HG03103 (cell line): Measurements from ENCODE around the gene CNTNAP5.
"Not testable (repeated sequence)": the region's sequence is repeated elsewhere in the genome, so short reads cannot be mapped to it uniquely, and the experiment has no call there.

ENCODE experiments used
- ATAC-seq: cut with Tn5 transposase; IDR thresholded peaks from one replicate; pipeline ENCODE4 v1.9.1; 2021; ENCODE audit warnings: low read depth; ENCODE audit not compliant: unreplicated experiment

Gene CNTNAP5

DNA sequence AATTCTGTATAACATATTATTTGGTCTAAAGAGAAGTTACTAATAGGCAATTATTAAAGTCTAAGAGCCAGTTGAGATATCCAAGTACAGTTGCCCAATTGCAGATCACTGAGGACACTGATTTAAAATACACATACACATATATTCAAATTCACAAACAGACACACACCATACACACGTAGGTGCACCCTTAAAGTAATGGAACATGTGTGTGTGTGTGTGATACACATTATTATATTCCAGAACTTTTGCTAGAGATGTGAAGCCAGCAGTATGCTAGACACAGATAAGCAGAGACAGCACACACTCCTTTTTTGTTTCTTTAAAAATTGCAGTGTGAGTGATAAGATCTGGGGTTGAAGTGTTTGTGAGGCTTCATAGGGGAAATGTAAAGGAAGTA lies 292.5 kb downstream of the CNTNAP5 start:
- no peak for ATAC-seq

DNA sequence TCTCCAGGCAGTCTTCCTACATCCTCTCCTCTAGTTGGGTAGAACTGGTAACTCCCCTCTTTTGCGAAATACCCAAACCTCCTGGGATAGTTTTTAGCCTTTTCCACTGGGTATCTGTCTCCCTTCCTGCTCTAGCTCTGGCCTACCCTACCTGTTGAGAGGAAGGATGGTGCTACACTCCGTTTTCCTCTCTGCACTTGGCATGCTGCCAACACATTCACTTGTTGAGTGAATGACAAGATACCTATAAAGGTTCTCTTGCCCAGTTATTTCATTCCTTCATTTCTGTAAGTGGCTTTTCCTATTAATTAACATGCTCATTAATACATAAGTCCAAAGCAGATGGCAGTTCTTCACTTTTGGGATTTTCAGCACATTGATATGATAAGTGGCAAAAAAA lies 293.8 kb downstream of the CNTNAP5 start:
- ATAC-seq: no peak

DNA sequence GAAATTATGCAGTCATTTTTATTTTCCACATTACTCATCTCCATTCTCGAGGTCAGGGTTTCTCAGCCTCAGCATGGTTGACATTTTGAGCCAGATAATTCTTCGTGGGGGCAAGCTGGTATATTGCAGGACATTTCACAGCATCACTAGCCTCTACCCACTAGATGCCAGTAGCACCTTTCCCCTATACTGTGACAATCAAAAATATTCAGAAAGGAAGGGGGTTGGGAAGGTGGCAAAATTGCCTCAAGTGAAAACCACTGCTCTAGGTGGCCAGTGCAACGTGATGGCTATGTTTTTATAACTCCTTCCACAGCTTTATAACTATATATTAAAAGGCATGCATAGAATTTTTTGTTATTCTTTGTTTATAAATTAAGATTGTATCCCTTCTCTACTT lies 294.5 kb downstream of the CNTNAP5 start:
- no peak for ATAC-seq

DNA sequence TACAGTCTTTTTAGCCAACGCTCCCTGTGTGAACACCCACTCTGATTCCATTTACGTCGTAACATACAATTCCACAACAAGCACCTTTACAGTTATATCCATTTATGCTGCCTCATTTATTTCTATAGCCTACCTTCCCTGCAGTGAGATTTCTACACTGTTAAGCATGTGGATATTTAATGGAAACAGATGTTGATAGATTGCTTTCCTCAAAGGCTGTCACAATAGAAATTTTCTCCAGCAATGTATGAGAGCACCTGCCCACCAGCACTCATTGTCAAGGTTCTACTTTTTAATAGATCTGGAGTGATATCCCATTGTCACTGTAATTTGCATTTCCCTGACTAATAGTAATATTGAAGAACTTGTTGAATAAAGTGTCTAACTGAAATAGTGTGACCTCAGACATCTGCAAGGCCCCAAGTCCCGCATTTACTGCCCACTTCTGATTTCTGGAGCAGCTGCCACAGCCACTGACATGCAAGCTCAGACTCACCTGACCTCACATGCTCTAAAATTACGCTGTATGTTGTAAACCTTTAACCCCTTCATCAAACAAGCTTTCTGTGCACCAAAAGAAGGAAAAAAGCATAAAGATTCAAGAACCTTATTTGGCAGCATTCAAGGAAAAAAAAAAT lies 295.1 kb downstream of the CNTNAP5 start:
- ATAC-seq: no peak

DNA sequence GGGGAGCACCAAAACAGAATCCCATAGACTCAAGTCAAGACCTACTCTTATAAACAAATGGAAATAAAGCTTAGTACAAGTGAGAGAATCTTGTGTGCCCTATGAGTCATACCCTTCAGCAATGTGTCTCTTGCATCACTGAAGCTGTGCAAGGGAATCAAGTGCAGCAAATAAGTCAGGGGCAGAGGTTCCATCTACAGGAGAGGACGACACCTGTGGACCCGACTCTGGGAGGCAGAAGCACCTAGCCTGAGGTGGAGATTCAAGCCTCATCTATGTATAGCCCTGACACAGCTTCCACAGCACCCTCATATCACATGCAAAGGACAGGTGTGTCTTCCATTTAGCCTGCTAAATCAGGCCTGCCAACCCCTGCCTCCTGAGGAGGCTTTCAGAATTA lies 298.2 kb downstream of the CNTNAP5 start:
- no peak for ATAC-seq

DNA sequence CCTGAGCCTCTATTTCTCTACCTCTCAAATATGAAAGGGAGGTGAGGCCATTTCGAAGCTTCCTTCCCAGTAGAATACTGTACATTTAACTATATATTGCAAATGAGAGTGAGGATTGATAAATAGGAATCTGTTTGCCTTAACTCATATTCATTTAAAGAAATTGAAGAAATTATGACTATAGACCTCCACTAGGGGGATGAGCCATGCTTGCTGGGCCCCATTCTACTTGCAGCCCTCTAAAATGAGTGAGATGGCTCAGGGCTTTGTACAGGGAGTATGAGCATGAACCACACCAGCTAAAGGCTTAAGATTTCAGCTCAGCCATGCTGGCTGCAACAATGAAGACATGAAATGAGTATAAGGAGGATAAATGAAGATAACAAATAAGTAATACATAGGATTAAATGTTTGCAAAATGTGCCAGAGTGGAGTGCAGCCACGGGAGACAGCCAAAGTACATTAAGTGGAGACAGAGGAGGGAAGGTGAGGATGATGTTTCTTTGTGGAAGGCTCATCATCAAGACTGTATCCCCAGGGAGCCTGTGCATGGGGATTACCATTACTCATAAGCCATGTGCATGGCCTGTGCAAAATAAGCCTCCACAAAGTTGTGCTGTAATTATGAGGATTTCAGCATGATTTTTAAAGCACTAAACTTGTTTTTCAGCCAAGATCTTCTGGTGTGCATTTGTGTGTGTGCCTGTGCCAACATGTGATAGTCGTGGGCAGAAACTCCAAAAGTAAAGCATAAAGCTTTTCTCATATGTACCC lies 300.8 kb downstream of the CNTNAP5 start:
- no peak for ATAC-seq

DNA sequence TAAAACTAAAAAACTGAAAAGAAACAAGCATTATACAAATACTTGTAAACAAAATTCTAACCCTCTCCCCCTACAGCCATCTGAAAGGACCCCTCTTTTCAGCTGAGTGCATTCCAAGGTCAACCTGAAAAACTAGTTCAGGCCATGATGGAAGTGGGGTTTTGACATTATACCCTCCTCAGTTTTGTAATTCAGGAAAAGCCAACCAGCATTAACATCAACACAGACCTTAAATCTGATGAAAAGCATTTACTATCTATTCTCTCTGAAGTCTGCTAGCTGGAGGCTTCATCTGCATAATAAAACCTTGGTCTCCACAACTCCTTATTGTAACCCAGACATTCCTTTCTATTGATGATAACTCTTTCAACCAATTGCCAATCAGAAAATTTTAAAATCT lies 302.2 kb downstream of the CNTNAP5 start:
- ATAC-seq: no peak

DNA sequence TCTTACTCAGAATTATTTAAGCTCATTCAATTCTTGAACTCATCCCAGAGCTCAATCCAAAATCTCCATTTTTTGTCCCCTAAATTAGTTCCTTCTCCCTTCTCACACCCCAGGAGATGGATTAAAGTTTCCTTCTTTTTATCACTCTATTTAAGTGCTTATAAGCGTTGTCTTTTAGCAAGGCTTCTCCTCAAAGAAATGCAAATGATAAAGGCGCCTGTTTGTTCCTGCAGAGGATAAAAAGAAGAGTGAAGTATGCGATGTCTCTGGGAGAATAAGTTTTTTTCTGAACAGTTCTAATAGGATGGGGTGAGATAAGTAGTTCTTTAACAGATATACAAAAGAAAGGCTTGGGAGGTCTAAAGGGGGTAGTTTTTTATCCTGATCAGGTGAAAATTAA lies 303.3 kb downstream of the CNTNAP5 start:
- no peak for ATAC-seq

DNA sequence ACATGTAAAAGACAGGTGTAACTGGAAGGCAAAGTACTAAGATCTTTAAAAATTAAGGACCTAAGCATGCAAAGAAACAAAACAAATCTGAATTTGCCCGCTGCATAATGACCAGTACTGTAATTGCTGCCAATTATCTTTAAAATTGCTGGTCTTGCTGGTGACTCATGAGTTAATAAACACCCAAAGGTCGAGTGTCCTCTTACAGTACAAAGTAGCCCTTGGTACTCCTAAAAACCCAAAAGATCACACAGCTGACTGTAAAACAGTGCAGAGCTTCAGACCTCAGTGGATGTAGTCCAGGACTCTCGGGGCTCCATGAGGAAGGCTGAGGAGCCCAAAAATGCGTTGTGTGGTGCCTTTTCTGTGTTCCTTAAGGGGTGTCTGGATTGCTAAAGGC lies 308.7 kb downstream of the CNTNAP5 start:
- no peak for ATAC-seq

DNA sequence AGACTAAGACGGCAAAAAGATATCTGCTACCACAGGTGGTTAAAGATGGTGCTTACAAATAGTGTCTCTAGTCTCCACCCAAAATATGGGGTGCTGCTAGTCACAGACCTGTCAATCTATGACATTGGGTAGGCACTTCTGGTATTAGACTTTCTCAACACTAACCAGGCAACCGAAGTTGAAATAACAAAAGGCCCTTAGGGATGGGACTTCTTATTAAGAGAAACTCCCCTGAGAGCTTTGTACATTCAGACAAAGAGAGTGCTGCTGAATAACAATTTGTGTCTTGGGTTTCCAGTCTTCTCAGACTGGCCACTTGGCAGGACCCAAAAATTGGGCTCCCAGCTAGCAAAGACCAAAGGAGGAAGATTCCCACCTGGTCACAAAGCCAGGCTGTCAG lies 310.0 kb downstream of the CNTNAP5 start:
- no peak for ATAC-seq

DNA sequence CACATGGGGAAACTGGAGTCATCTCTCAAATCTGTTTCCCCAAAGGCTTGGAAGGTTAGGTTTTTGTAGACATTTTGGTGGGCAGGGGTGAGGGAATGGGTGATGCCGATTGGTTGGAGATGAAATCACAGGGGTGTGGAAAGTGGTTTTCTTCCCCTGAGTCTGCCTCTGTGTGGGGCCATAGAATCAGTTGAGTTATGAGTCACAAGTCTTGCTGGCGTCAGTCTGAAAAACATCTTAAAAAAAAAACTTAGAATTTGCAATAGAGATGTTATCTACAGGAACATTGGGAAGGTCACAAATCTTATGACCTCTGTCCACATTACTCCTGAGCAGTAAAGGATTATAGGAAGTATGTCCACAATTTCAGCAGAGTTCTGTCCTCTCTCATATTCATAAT lies 314.6 kb downstream of the CNTNAP5 start:
- no peak for ATAC-seq

DNA sequence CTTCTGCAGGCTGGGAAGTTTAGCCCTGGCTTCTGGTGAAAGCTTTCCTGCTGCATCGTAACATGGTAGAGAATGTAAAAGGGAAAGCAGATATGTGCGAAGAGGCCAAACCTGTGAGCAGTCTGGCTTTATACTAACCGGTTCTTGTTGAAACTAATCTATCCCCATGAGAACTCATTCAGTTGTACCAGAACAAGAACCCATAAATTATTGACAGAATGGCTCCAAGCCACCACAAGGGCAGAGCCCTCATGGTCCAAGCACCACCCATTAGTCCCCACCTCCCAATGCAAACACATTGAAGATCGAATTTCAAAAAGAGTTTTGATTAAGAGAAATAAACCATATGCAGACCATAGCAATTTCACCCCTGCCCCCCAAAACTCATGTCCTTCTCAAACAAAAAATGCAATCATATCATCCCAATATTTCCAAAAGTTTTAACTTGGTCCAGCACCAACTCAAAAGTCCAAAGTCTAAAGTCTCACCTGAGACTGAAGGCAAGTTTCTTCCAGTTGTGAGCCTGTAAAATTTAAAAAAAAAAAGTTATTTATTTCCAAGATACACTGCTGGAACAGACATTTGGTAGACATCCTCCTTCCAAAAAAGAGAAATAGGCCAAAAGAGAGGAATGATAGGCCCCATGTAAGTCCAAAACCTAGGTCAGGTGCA lies 318.9 kb downstream of the CNTNAP5 start:
- no peak for ATAC-seq

DNA sequence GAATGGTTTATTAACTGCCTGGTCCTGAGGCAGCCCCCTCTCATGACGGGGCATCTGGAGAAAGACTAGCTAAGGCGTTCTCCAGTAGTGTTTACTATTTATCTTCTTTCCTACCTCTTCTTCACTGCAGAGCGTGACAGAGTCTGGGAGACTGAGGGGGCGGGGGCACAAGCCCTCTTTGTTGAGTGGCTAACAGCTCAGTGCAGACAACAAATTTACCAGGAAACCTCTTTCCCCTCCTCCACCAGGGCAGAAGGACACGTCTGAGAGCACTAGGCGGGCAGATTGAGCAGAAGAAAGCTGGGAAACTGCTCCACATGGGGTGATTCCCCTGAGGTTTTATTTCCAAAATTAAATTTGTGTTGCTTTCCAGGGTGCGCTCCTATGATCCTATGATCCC lies 322.1 kb downstream of the CNTNAP5 start:
- no peak for ATAC-seq

DNA sequence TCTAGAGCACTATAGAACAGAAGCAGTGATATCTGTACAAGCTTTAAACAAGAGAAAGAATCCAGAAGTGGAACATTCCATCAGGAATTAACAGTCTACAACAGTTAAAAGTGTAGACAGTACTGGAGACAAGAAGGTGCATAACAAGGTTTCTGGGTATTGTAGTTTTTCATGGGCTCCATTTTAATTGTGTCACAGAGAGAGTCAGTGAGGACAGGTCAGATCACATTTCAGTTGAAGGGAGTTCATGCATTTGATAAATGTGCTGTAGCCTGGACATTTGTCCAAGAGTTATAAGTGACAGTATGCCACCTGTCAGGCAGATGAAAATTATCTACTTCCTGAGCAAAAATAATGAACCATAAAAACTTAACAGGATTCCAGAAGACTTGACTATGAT lies 328.6 kb downstream of the CNTNAP5 start:
- no peak for ATAC-seq

DNA sequence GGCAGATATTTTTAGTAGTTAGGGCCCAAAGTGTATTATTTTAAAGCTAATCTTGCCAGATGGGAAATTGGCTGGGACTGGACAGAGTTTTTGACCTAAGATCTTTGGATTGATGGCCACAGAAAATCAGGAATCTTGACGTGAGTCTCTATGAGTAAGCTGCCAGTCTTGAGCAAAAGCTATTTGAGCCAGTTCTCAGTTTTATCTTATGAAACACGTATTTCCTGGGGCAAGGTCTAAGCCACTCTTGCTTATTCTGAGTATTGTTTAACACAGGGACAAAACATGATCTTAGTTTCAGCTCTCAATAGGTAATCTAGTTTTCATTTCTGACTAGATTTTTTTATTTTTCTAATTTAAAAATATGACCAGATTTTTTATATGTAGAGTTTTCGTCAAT lies 329.4 kb downstream of the CNTNAP5 start:
- ATAC-seq: no peak

DNA sequence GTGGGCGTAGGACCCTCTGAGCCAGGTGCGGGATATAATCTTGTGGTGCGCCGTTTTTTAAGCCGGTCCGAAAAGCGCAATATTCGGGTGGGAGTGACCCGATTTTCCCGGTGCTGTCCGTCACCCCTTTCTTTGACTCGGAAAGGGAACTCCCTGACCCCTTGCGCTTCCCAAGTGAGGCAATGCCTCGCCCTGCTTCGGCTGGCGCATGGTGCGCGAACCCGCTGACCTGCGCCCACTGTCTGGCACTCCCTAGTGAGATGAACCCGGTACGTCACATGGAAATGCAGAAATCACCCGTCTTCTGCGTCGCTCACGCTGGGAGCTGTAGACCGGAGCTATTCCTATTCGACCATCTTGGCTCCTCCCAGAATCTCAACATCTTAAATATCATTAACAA lies 336.9 kb downstream of the CNTNAP5 start:
- not testable (repeated sequence) for ATAC-seq

DNA sequence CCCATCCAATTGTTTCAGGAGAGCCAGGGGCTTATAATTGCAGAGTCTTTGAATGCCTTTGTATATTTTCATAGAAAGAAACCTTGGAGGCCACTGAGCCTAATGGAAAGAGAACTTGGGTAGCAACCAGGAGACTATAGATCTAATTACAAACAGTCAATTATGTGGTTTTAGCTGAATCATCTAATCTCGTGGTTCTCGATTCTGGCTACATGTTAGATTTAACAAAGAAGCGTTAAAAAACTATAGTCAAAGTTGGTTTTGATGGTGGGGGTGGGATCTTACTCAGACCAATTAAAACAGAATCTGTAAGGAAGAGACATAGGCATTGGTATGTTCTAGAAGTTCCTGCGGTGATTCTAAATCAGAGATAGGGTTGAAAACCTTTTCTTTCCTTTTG lies 344.1 kb downstream of the CNTNAP5 start:
- ATAC-seq: no peak

DNA sequence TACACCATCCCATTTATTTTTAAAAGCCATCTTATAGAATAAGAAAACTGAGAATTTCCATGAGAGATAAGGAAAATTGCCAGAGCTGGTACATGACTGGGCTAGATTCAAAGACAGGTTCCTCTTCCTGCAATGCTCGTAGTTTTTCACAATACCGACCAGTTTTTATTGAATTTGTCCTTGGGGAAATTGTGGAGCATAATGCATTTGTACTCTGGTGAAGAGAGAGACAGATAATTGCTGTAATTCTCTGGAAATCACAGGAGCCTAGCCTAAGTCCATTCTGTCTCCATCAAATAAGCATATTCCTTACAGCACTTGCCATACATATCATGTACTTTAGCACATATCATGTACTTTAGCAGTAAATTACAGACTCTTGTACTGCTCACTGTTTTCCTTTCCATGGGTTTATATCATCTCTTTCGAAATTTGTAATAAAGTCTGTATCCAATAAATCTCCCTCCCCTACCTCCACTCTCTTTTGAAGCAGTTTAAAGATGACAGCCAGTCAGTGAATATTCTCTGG lies 355.2 kb downstream of the CNTNAP5 start:
- no peak for ATAC-seq

DNA sequence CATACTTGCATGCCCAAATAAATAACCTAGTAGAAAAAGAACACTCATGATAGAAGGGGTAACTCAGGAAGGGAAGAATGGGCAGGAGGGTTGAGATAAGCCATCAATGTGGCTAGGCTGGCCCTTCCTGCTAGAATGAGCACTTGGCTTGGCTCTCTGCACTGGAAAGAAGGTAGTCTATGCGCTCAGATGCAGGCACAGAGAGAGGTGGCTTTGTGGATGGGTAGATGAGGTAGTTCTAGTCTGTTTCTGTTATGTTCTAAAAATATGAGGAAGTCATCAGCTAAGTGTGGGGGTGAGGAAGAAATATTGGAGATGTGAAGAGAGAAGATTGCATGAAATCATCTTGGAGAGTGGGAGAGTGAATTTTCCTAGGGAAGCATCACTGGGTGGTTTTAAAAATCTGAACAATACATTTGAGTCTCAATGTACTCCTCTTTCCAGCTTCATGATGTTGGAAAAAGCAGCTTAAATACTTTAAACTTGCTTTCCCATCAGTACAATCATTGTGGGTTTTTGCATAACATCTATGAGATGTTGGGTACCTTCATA lies 357.1 kb downstream of the CNTNAP5 start:
- ATAC-seq: no peak

DNA sequence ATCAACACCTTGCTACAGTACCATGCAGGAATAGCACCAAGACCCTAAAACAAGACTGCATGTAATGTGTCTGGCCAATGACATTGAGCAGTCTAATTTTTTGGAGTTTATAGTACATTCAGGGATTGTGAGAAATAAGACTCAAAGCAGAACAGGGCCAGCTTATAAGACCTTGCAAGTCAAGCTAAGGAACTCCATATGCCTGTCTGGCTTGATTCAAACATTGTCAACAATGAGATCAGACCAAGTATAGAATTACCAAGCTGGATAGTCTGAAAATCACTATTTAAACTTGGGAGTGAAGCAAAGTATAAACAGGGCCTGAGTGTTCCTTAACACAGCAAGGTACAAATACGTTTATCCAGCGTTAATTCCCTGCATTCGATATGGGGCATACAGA lies 370.9 kb downstream of the CNTNAP5 start:
- ATAC-seq: no peak

DNA sequence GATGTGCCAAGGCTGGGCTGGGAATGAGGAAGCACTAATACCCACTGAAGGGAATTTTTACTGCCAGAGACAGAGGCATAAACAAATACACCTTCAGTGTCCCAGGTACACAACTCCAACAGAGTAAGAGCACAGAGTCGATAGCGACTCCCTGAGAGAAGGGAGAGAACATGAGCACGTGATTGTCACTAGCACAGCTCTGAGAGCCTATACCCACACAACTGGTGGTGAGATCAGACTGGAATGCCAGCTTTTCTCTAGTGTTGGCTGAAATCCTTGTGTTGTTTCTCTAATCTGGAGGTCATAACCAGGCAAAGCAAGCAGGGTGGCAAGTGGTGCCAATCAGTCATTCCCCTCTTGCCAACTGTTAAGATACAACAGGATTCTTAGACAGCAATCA lies 377.2 kb downstream of the CNTNAP5 start:
- no peak for ATAC-seq
